ENCODE measurements around the gene ZBTB20.
A peak's percentile ranks its signal among the peaks of the same experiment; 100 is the strongest.

Gene ZBTB20

DNA sequence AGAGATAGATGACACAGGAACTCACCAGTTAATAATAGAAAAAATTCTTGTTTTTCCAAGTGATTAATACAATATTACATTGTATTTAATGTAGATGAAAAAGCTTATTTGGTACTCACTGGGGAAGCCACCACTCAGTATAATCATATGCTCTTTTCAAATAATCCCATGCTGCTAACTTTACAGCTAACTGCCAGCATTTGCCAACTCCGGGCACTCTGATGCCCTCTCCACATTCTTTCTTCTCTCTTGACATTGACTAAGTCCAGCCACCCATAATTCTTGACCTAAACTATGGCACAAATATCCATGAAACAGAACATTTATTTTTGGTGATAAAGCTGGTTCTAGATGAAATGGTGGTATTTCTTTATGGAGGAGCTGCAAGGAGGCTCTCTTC is 384.9 kb downstream of the ZBTB20 start:
- no peak overlapping the region for H3K27ac Mint-ChIP-seq (ENCODE audit: low read depth)
- DNase-seq (ENCODE audit: low spot score in 2 of 2) (no peak), ATAC-seq (replicated peaks; ENCODE audit: extremely low read depth, poor library complexity, severe bottlenecking) (no peak)
- H3K27me3 Mint-ChIP-seq = no peaks in the 10 kb centered on the region
- H3K36me3 Mint-ChIP-seq (ENCODE audit: insufficient read depth) = peaks cover 2% of the 10 kb centered on the region
- H3K9me3 Mint-ChIP-seq = no peaks in the 10 kb centered on the region
- no peak overlapping the region for H3K4me3 Mint-ChIP-seq
- peaks cover 17% of the 10 kb centered on the region for H3K4me1 Mint-ChIP-seq

DNA sequence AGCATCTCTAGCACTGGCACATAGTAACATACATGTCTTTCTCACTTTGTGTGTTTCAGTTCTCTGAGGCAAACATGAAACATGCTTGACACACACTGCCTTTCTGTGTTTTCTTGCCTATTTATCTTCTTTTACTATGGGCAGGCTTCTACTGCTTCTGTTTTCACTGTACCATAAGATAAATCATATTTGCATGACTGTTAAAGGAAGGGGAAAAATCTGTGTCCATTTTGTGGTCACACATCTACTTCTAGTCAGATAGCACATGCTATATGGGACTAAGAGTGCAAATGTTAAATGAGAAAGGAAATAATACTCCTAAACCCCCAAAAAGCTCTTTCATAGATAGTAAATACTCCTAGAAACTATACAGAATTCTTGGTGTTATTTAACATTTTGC is 386.4 kb downstream of the ZBTB20 start:
- Mint-ChIP-seq H3K27me3 (no peaks in the 10 kb centered on the region), H3K9me3 (no peaks in the 10 kb centered on the region), H3K4me1 (peaks cover 12% of the 10 kb centered on the region), H3K36me3 (ENCODE audit: insufficient read depth) (peaks cover 3% of the 10 kb centered on the region), H3K4me3 (no peak overlapping the region), H3K27ac (ENCODE audit: low read depth) (no peak overlapping the region)
- ATAC-seq (replicated peaks; ENCODE audit: extremely low read depth, poor library complexity, severe bottlenecking) (no peak), DNase-seq (ENCODE audit: low spot score in 2 of 2) (no peak)

DNA sequence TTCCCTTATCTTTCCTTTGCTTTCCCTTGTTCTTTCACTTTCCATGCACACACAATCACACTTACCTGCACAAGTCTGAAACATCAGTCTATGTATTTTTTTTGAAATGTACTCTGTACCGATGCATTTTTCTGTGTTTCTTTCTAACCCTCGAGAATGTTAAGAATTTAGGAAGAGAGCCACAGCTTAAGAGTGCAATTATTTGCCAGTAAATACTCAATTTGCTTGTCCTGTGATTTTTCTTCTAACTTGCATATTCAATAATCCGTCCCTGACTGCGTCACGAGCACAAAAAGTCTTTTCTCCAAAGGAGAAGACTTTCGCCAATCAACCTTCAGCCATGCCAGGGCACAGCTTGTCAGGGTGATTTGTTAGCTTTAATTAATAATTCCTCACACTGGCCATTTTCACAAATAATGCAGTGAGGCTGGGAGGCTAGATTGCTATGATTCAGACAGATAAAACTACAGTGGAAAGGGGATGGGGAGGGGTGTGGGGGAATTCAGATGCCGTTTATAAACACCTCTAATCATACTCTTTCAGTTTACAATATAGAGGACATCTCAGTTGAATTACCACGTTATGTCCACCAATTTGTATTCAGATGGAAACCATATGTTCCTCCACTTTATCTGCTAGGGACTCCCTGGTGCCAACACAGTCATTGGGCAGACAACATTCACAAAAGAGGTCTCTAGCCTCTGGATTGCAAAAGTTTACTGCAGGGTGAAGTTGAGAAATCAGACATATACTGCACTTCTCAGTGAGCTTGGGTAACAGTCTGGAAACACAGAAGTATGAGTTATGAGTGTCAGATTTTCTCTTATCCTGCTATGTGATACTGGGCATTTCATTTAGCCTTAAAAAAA is 388.0 kb downstream of the ZBTB20 start:
- Mint-ChIP-seq H3K4me1 (peaks cover 2% of the 10 kb centered on the region), H3K9me3 (no peaks in the 10 kb centered on the region)

DNA sequence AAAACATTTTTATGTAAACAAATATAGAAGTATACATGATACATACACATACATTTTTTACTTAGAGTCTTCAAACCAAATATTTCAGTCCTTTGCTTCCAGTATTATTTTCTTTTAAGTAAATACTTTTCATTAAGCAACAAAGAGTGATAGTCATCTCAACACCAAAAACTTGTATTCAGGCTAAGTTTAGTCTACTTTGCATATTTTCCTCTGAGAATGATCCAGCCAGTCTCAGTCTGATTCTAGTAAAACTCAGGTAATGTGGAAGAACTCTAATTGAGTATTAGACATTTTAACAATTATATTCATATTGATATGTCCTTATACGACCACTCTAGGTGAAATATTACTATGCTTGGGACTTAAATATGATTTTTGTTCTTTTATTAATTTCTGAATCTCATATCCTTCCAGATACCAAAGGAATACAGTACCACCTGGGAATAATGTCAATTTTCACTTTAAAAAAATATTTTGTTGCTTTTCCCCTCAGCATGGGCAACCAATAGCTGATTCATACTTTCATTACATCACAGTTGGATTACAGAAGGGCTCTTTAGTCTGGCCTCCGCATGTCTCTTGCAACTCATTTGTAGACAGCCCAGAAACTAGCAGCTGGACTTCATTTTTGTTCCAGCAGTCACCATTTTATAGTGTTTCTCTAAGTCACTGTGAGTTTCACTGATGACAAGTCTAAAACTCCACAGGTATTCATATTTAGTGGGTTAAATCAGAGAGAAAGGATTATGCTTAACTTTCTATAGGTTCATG is 390.4 kb downstream of the ZBTB20 start:
- DNase-seq (ENCODE audit: low spot score in 2 of 2) (no peak), ATAC-seq (replicated peaks; ENCODE audit: extremely low read depth, poor library complexity, severe bottlenecking) (no peak)
- H3K4me3 Mint-ChIP-seq = no peak overlapping the region
- H3K9me3 Mint-ChIP-seq = no peaks in the 10 kb centered on the region
- H3K4me1 Mint-ChIP-seq = peaks cover 7% of the 10 kb centered on the region
- H3K27ac Mint-ChIP-seq (ENCODE audit: low read depth) = no peak overlapping the region
- H3K27me3 Mint-ChIP-seq = no peaks in the 10 kb centered on the region
- peaks cover 1% of the 10 kb centered on the region for H3K36me3 Mint-ChIP-seq (ENCODE audit: insufficient read depth)

More for the DNA sequence above, 388.0 kb downstream of the ZBTB20 start:
- Mint-ChIP-seq H3K4me3 (no peak overlapping the region), H3K27me3 (no peaks in the 10 kb centered on the region), H3K27ac (ENCODE audit: low read depth) (no peak overlapping the region), H3K36me3 (ENCODE audit: insufficient read depth) (peaks cover 3% of the 10 kb centered on the region)
- ATAC-seq (replicated peaks; ENCODE audit: extremely low read depth, poor library complexity, severe bottlenecking) = no peak
- DNase-seq (ENCODE audit: low spot score in 2 of 2) = no peak

DNA sequence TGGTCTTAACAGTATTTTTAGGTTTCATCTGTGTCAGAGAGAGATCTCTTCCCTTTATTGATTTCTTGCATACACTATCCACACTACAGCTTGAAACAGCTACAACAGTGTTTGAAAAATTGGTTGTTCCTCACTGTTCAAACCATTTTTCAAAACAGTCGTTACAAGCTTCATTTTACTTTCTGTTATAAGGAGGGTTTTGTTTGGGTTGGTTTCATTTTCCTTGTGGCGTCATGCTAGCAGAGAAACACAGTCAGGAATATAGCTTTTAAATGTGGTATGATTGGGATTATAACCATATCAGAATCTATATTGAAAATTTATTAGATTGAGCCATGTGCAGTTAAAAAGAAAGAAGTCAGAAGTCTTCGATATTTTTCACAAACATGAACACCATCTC is 400.6 kb downstream of the ZBTB20 start:
- Mint-ChIP-seq H3K27me3 (no peaks in the 10 kb centered on the region), H3K4me3 (peak overlapping the region; percentile 59), H3K36me3 (ENCODE audit: insufficient read depth) (no peaks in the 10 kb centered on the region), H3K4me1 (peaks cover 37% of the 10 kb centered on the region), H3K27ac (ENCODE audit: low read depth) (peak overlapping the region; percentile 73), H3K9me3 (no peaks in the 10 kb centered on the region)
- DNase-seq (ENCODE audit: low spot score in 2 of 2) = no peak
- no peak for ATAC-seq (replicated peaks; ENCODE audit: extremely low read depth, poor library complexity, severe bottlenecking)

DNA sequence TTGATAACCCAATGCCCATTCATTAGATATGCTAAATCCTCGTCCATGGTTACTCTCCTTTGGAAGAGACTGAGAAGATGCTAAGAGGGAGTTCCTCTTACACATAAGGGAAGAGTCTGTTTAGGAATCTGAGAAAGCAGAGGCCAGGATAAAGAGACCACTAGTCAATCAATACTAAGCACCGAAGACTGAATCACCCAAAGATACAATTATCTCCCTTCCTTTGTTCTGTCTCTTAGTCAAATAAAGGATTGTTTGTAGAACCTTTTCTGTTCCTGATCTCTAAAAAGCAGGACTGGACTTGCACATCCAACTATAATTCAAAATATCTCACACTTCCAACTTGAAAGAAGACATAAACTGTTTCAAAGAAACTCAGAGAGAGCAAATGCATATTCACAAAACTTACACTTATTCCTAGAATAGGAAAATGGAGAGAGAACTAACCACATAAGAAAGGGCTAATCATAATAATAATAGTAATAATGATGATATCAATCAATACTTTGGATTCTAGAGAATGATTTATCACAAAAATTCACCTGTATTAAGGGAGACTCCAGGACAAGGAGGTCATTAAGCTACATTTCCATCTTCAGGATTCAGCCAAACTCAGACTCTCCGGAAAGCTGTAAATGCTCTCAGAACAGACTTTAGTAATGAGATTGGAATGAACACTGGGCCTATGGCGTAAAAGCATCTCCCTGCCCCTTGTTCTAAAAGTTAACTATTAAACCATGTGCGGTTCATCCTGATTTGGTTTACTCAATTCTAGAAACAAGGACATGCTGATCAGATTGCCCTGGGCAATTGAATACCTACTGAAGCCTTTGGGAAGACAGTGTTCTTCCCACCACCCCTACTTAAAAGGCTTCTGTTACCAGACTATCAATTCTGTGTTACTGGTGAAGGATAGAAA is 401.5 kb downstream of the ZBTB20 start:
- ATAC-seq (replicated peaks; ENCODE audit: extremely low read depth, poor library complexity, severe bottlenecking) = no peak
- no peaks in the 10 kb centered on the region for H3K36me3 Mint-ChIP-seq (ENCODE audit: insufficient read depth)
- no peaks in the 10 kb centered on the region for H3K9me3 Mint-ChIP-seq
- DNase-seq (ENCODE audit: low spot score in 2 of 2) = no peak
- H3K27me3 Mint-ChIP-seq = no peaks in the 10 kb centered on the region
- peak overlapping the region; percentile 59 for H3K4me3 Mint-ChIP-seq
- H3K27ac Mint-ChIP-seq (ENCODE audit: low read depth) = peak overlapping the region; percentile 73
- peaks cover 37% of the 10 kb centered on the region for H3K4me1 Mint-ChIP-seq

DNA sequence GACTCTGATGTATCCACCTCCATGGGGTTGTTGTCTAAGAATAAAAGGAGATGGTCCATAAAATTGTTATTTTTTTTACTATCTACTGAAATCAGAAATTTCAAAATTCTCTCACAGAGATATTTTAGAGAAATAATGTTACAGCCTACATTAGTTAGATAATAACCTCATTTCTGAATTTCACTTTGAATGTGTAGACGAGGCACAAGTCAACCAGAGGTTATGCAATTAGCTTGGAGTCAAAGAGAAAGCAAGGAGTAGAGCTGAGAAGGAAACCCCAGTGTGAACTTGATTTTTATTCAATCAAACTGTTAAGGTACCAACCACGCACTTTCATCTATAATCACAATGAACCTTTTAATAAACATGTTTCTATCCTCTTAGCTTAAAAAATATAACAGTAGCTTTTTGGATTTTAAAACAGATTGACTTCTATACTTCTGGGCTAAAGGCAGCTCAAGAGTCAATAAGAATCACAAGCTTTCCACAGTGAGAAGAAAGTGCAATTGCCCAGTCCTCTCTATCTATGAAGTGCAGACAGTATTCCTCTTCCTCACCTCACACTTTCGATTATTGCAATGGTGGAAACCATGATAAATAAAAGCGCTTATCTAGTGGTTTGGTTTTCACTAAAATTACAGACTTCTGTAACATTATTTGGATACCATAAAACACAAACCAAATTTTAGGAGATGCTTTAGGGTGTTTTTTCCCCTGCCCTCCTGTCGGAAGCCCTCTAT is 403.2 kb downstream of the ZBTB20 start:
- Mint-ChIP-seq H3K27me3 (no peaks in the 10 kb centered on the region), H3K4me3 (peak overlapping the region; percentile 59), H3K27ac (ENCODE audit: low read depth) (peak overlapping the region; percentile 55), H3K9me3 (no peaks in the 10 kb centered on the region), H3K4me1 (peaks cover 37% of the 10 kb centered on the region), H3K36me3 (ENCODE audit: insufficient read depth) (no peaks in the 10 kb centered on the region)
- DNase-seq (ENCODE audit: low spot score in 2 of 2) = no peak
- no peak for ATAC-seq (replicated peaks; ENCODE audit: extremely low read depth, poor library complexity, severe bottlenecking)

DNA sequence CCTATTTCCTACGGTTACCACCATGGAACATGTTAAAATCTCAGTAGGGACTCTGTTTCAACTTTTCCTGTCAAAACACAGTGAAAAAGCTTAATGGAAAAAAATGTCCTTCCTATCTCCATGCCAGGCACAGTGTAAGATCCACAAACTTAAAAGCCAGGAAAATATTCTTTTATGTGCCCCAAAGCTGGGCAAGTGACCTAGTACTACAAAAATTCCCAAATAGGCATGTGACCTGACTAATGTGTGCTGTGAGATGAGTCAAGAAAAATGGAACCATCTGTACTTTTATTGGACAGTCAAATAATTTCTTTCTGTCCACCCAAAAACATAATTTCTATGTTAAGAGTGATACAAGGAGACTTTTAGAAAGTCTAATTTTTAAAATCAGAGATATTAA is 406.0 kb downstream of the ZBTB20 start:
- ATAC-seq (replicated peaks; ENCODE audit: extremely low read depth, poor library complexity, severe bottlenecking) = no peak
- Mint-ChIP-seq H3K4me1 (peaks cover 23% of the 10 kb centered on the region), H3K4me3 (no peak overlapping the region), H3K27ac (ENCODE audit: low read depth) (no peak overlapping the region), H3K27me3 (no peaks in the 10 kb centered on the region), H3K9me3 (no peaks in the 10 kb centered on the region), H3K36me3 (ENCODE audit: insufficient read depth) (no peaks in the 10 kb centered on the region)
- DNase-seq (ENCODE audit: low spot score in 2 of 2) = no peak

DNA sequence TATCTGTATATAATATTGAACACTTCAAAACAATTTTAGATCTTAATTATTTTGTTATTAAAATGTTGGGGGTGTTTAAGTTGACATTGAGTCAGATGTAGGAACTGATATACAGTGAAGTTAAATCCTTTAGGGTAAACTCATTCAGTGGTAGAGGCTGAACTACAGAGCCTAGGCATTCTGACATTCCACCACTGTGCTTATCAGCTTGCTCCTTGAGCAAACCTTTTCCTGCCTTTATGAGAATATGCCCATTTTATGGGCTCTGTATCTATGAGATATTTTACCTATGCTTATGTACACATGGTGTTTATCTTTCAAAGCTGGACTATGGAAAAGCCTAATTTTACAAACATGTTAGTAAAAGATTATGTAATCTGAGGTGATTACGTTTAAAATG is 407.5 kb downstream of the ZBTB20 start:
- Mint-ChIP-seq H3K36me3 (ENCODE audit: insufficient read depth) (no peaks in the 10 kb centered on the region), H3K27me3 (no peaks in the 10 kb centered on the region), H3K27ac (ENCODE audit: low read depth) (no peak overlapping the region), H3K4me1 (peaks cover 12% of the 10 kb centered on the region), H3K4me3 (no peak overlapping the region), H3K9me3 (no peaks in the 10 kb centered on the region)
- DNase-seq (ENCODE audit: low spot score in 2 of 2) (no peak), ATAC-seq (replicated peaks; ENCODE audit: extremely low read depth, poor library complexity, severe bottlenecking) (no peak)

DNA sequence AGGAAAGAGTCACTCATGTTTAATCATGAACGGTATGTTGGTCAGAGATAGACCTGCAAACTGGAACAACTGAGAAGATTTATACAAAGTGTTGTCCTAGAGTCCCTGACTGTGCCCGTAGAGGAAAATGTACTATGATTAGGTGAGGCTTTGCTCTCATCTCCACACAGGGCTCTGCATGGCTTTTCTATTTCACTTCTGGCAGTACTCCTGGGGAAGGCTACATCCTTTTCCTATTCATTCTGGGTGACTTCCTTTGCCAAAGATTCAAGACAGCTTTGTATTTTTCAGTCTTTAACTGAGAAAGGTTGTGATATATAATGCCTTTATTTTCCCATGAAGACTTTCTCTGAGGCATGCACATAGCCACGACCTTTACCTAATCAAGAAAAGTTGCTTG is 414.7 kb downstream of the ZBTB20 start:
- no peak for ATAC-seq (replicated peaks; ENCODE audit: extremely low read depth, poor library complexity, severe bottlenecking)
- H3K27me3 Mint-ChIP-seq = no peaks in the 10 kb centered on the region
- H3K4me1 Mint-ChIP-seq = peaks cover 11% of the 10 kb centered on the region
- H3K9me3 Mint-ChIP-seq = no peaks in the 10 kb centered on the region
- H3K36me3 Mint-ChIP-seq (ENCODE audit: insufficient read depth) = no peaks in the 10 kb centered on the region
- no peak overlapping the region for H3K27ac Mint-ChIP-seq (ENCODE audit: low read depth)
- H3K4me3 Mint-ChIP-seq = no peak overlapping the region
- no peak for DNase-seq (ENCODE audit: low spot score in 2 of 2)

DNA sequence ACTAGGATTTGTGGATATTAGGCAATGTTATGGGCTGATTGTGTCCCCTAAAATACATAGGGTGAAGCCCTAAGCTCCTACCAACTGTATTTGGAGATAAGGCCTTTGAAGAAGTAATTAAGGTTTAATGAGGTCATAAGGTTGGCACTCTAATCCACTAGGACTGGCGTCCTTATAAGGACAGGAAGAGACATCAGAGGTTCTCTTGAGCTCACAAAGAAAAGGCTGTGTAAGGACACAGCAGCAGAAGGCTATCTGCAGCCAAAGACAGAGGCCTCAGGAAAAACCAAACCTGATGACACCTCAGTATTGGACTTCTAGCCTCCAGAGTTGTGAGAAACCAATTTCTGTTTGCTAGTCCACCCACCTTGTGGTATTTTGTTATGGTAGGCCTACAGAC is 416.7 kb downstream of the ZBTB20 start:
- Mint-ChIP-seq H3K9me3 (no peaks in the 10 kb centered on the region), H3K4me1 (peaks cover 17% of the 10 kb centered on the region), H3K4me3 (no peak overlapping the region), H3K27ac (ENCODE audit: low read depth) (no peak overlapping the region), H3K36me3 (ENCODE audit: insufficient read depth) (no peaks in the 10 kb centered on the region), H3K27me3 (no peaks in the 10 kb centered on the region)
- DNase-seq (ENCODE audit: low spot score in 2 of 2) = no peak
- no peak for ATAC-seq (replicated peaks; ENCODE audit: extremely low read depth, poor library complexity, severe bottlenecking)

DNA sequence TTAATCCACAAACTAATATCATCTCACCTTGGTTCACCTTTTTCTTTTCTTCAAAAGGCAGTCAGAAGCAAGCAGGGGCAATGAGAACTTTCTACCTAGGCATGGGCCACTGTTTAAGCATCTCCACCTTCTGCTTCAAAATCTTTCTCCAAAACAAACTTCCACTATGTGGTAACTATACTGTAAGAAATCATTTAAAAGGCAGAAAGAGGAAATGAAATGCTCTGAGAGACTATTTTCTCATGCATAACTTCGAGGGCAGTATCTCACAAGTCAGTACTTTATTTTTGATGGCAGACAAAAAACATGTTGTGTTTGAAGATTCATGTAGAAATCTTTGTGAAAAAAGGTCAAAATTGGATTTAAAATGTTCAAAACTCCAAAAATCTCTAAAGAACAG is 419.7 kb downstream of the ZBTB20 start:
- ATAC-seq (replicated peaks; ENCODE audit: extremely low read depth, poor library complexity, severe bottlenecking) (no peak), DNase-seq (ENCODE audit: low spot score in 2 of 2) (no peak)
- H3K4me3 Mint-ChIP-seq = no peak overlapping the region
- no peaks in the 10 kb centered on the region for H3K9me3 Mint-ChIP-seq
- H3K36me3 Mint-ChIP-seq (ENCODE audit: insufficient read depth) = no peaks in the 10 kb centered on the region
- peaks cover 18% of the 10 kb centered on the region for H3K4me1 Mint-ChIP-seq
- H3K27ac Mint-ChIP-seq (ENCODE audit: low read depth) = no peak overlapping the region
- no peaks in the 10 kb centered on the region for H3K27me3 Mint-ChIP-seq
